IPS-18a (cell line): ENCODE measurements around the gene CDC42EP3.

Experiments used
- H3K27ac ChIP-seq: one replicate; pipeline ENCODE4 v1.5.1; 2013; ENCODE audit warnings: low read length
- H3K27me3 ChIP-seq: one replicate; pipeline ENCODE4 v1.6.1; 2013; ENCODE audit warnings: mild to moderate bottlenecking, low read length; ENCODE audit not compliant: control insufficient read depth, insufficient read depth
- H3K36me3 ChIP-seq: one replicate; pipeline ENCODE4 v1.6.1; 2013; ENCODE audit warnings: low read depth, low read length; ENCODE audit not compliant: control insufficient read depth
- H3K4me1 ChIP-seq: one replicate; pipeline ENCODE4 v1.6.1; 2013; ENCODE audit warnings: low read depth, low read length; ENCODE audit not compliant: control insufficient read depth
- H3K4me3 ChIP-seq: one replicate; pipeline ENCODE4 v1.5.1; 2013; ENCODE audit warnings: low read length
- H3K9ac ChIP-seq: one replicate; pipeline ENCODE4 v1.6.1; 2013; ENCODE audit warnings: mild to moderate bottlenecking, low read length, moderate library complexity
- H3K9me3 ChIP-seq: one replicate; pipeline ENCODE4 v1.6.1; 2013; ENCODE audit warnings: low read depth, low read length; ENCODE audit not compliant: control insufficient read depth

CDC42EP3 gene

GRCh38 chr2:37610638-37611289 is 60.7 kb downstream of the CDC42EP3 start:
- no peak overlapping the region for H3K4me3 ChIP-seq
- no peak overlapping the region for H3K9ac ChIP-seq
- no peaks in the 10 kb centered on the region for H3K9me3 ChIP-seq
- H3K27me3 ChIP-seq = no peaks in the 10 kb centered on the region
- H3K4me1 ChIP-seq = no peaks in the 10 kb centered on the region
- H3K27ac ChIP-seq = no peak overlapping the region
- H3K36me3 ChIP-seq = no peaks in the 10 kb centered on the region

GRCh38 chr2:37609782-37610181 is 61.7 kb downstream of the CDC42EP3 start:
- Histone ChIP-seq H3K4me3 (no peak overlapping the region), H3K9me3 (no peaks in the 10 kb centered on the region), H3K36me3 (no peaks in the 10 kb centered on the region), H3K27ac (no peak overlapping the region), H3K9ac (no peak overlapping the region), H3K27me3 (no peaks in the 10 kb centered on the region), H3K4me1 (no peaks in the 10 kb centered on the region)

DNA sequence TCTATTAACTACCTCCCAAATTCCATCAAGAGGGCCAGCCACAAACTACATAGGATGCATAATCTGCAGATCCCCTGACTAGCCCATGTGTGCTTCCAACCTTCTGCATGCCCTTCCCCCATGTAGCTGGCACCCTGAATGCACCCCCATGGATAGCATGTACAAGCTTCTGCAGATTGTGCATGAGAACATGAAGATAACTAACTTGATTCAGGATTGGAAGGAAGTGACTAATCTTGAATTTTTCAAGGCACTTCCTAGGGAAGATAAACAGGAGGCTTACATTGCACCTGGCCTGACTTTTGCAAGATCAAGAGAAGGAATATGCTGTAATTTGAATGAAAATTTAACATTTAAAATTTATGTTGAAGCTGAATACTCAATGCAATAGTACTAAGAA is 66.7 kb downstream of the CDC42EP3 start:
- Histone ChIP-seq H3K36me3 (no peaks in the 10 kb centered on the region), H3K27me3 (no peaks in the 10 kb centered on the region), H3K4me1 (no peaks in the 10 kb centered on the region), H3K9me3 (no peaks in the 10 kb centered on the region), H3K9ac (no peak overlapping the region), H3K4me3 (no peak overlapping the region), H3K27ac (no peak overlapping the region)

DNA sequence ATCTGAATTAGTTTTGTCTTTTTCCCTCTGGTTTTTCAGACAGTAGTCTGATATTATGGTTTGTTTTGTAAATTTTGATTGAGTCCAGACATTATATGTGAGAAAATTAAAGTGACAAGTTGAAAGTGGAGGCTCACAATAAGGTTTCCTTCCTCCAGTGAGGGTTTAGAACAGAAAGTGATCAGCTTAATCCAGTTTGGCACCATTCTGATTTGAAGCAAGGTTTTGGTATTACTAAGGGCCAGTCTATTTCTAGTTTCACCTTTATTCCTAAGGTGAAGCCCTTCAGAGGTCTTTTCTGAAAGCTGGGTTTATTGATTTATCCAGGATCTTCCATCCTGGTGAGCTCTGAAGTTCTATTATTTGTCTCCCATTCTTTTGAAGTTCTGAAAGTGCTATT is 68.7 kb downstream of the CDC42EP3 start:
- Histone ChIP-seq H3K27me3 (no peaks in the 10 kb centered on the region), H3K4me3 (no peak overlapping the region), H3K27ac (no peak overlapping the region), H3K4me1 (no peaks in the 10 kb centered on the region), H3K36me3 (no peaks in the 10 kb centered on the region), H3K9me3 (no peaks in the 10 kb centered on the region), H3K9ac (no peak overlapping the region)

- Histone ChIP-seq H3K4me3 (no peak overlapping the region), H3K36me3 (no peaks in the 10 kb centered on the region), H3K9ac (no peak overlapping the region), H3K4me1 (no peaks in the 10 kb centered on the region), H3K27me3 (no peaks in the 10 kb centered on the region), H3K9me3 (no peaks in the 10 kb centered on the region), H3K27ac (no peak overlapping the region)
Observed at GRCh38 chr2:37602040-37602439, 69.4 kb downstream of the CDC42EP3 start.

DNA sequence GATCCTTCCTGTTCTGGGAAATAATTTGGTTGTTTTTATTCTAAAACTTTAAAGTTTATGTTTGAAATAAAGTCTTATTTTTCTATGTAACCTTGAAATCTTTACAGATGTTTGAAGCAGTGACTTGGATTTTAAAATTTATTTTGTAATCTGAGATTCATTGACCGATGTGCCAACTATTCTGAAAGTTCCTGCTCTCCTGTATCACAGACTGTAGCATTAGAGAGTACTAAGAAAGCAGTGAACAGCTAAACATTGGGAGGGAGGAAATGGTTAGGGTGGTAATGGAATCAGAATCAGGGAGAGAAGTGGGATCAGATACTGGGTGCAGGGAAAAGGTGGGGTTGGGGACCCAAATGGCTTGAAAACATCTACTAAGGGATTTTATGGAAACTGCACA is 69.9 kb downstream of the CDC42EP3 start:
- H3K9me3 ChIP-seq = no peaks in the 10 kb centered on the region
- H3K4me3 ChIP-seq = no peak overlapping the region
- no peak overlapping the region for H3K9ac ChIP-seq

GRCh38 chr2:37600735-37601134 is 70.7 kb downstream of the CDC42EP3 start:
- H3K4me1 ChIP-seq = no peaks in the 10 kb centered on the region
- H3K4me3 ChIP-seq = no peak overlapping the region
- H3K9ac ChIP-seq = no peak overlapping the region
- H3K27me3 ChIP-seq = no peaks in the 10 kb centered on the region
- H3K9me3 ChIP-seq = no peaks in the 10 kb centered on the region
- no peak overlapping the region for H3K27ac ChIP-seq
- H3K36me3 ChIP-seq = no peaks in the 10 kb centered on the region

More for the DNA sequence above, 69.9 kb downstream of the CDC42EP3 start:
- Histone ChIP-seq H3K36me3 (no peaks in the 10 kb centered on the region), H3K27me3 (no peaks in the 10 kb centered on the region), H3K27ac (no peak overlapping the region), H3K4me1 (no peaks in the 10 kb centered on the region)

- no peaks in the 10 kb centered on the region for H3K4me1 ChIP-seq
- no peaks in the 10 kb centered on the region for H3K36me3 ChIP-seq
- no peak overlapping the region for H3K9ac ChIP-seq
- H3K9me3 ChIP-seq = no peaks in the 10 kb centered on the region
- H3K4me3 ChIP-seq = no peak overlapping the region
- H3K27me3 ChIP-seq = no peaks in the 10 kb centered on the region
- no peak overlapping the region for H3K27ac ChIP-seq
Observed at GRCh38 chr2:37599688-37600525, 71.5 kb downstream of the CDC42EP3 start.

- no peak overlapping the region for H3K27ac ChIP-seq
- H3K4me3 ChIP-seq = no peak overlapping the region
- peaks cover 3% of the 10 kb centered on the region for H3K4me1 ChIP-seq
- no peaks in the 10 kb centered on the region for H3K36me3 ChIP-seq
- no peaks in the 10 kb centered on the region for H3K9me3 ChIP-seq
- no peak overlapping the region for H3K9ac ChIP-seq
- H3K27me3 ChIP-seq = no peaks in the 10 kb centered on the region
Observed at GRCh38 chr2:37593694-37594093, 77.7 kb downstream of the CDC42EP3 start.

- no peaks in the 10 kb centered on the region for H3K36me3 ChIP-seq
- no peaks in the 10 kb centered on the region for H3K27me3 ChIP-seq
- H3K9ac ChIP-seq = no peak overlapping the region
- H3K4me3 ChIP-seq = no peak overlapping the region
- no peak overlapping the region for H3K27ac ChIP-seq
- no peaks in the 10 kb centered on the region for H3K9me3 ChIP-seq
- peaks cover 3% of the 10 kb centered on the region for H3K4me1 ChIP-seq
Observed at GRCh38 chr2:37593024-37593423, 78.4 kb downstream of the CDC42EP3 start.
